MCF 10A (cell line): ENCODE measurements around the gene CDHR3. TPM values are rescaled to one million over a fixed set of nuclear protein-coding genes. Genes with fewer than 3 reads are reported as not detected.

ENCODE experiments used
- BruUV-seq: library from RNA; stranded (reverse); fragments of 400-500 nt; replicated peaks from 2 replicates; lab custom pipeline; 2021; lab: Mats Ljungman, UMichigan
- CTCF ChIA-PET: fragments of 300-600 bp; sonication (Branson Sonifier 250); formaldehyde crosslinking; extraction: SDS; loops from one replicate; lab custom pipeline; 2021; ENCODE audit warnings: antibody characterized with exemption, inconsistent platforms; lab: Yijun Ruan, JAX
- POLR2A ChIA-PET: fragments of 300-600, 350-650 bp; sonication (Branson Sonifier 250); formaldehyde crosslinking; extraction: SDS; loops from one replicate; lab custom pipeline; 2020; ENCODE audit warnings: antibody characterized with exemption, inconsistent platforms; lab: Yijun Ruan, JAX
- DNase-seq: peaks from one replicate; pipeline ENCODE4 v3.0.0-alpha.2; 2018; ENCODE audit not compliant: unreplicated experiment
- H3K27ac Mint-ChIP-seq: one replicate; pipeline ENCODE4 v1.8.0; 2022; ENCODE audit warnings: mild to moderate bottlenecking, low read depth, mixed read lengths; ENCODE audit not compliant: unreplicated experiment
- H3K27me3 Mint-ChIP-seq: one replicate; pipeline ENCODE4 v1.8.0; 2022; ENCODE audit warnings: mixed read lengths; ENCODE audit not compliant: insufficient read depth, unreplicated experiment
- H3K36me3 Mint-ChIP-seq: one replicate; pipeline ENCODE4 v1.8.0; 2022; ENCODE audit warnings: mild to moderate bottlenecking, moderate library complexity, mixed read lengths; ENCODE audit not compliant: insufficient read depth, unreplicated experiment
- H3K4me1 Mint-ChIP-seq: one replicate; pipeline ENCODE4 v1.8.0; 2022; ENCODE audit warnings: mixed read lengths; ENCODE audit not compliant: insufficient read depth, unreplicated experiment
- H3K4me3 Mint-ChIP-seq: one replicate; pipeline ENCODE4 v1.8.0; 2022; ENCODE audit warnings: mild to moderate bottlenecking, moderate library complexity, mixed read lengths; ENCODE audit not compliant: unreplicated experiment
- H3K9me3 Mint-ChIP-seq: one replicate; pipeline ENCODE4 v1.8.0; 2022; ENCODE audit warnings: mixed read lengths; ENCODE audit not compliant: unreplicated experiment
- CTCF ChIP-seq: fragments of 200-600 bp; IDR thresholded peaks from one replicate; pipeline ENCODE4 v1.8.0; 2022; ENCODE audit warnings: antibody characterized with exemption, mild to moderate bottlenecking; ENCODE audit not compliant: unreplicated experiment
- intact Hi-C: fragments of 100-400 bp; cut with micrococcal nuclease; formaldehyde crosslinking; loops from 2 replicates; pipeline ENCODE4 v1.14.1; 2022
- total RNA-seq: library from RNA; stranded (reverse); gene quantifications from 2 replicates; pipeline ENCODE4 v1.2.3, GENCODE V29; 2022

Gene CDHR3
- total RNA-seq, 1 experiment from 2014 or later = 0.19 TPM

- ChIA-PET CTCF (interaction anchor here (2.2 to 7.4 kb wide), 3 partner anchors 103 to 276 kb away, joined by 5 to 138 read pairs (median 8); no protein-coding TSS in a partner anchor), POLR2A (no interaction called here)
- no peaks in the 10 kb centered on the region for H3K36me3 Mint-ChIP-seq
- H3K27ac Mint-ChIP-seq = no peak overlapping the region
- no peak for DNase-seq
- no peak for TF ChIP-seq CTCF
- no peak overlapping the region for H3K4me3 Mint-ChIP-seq
- peaks cover 8% of the 10 kb centered on the region for H3K4me1 Mint-ChIP-seq
- intact Hi-C loops = no loop called here
- no peaks in the 10 kb centered on the region for H3K27me3 Mint-ChIP-seq
- BruUV-seq = no TSS peak
- no peaks in the 10 kb centered on the region for H3K9me3 Mint-ChIP-seq
These were observed 75.2 kb downstream of the CDHR3 start for GRCh38 chr7:106038289-106038688.

GRCh38 chr7:106038916-106039315, 75.9 kb downstream of the CDHR3 start:
- ChIA-PET CTCF (interaction anchor here (2.3 to 7.4 kb wide), 2 partner anchors 129 to 276 kb away, joined by 5 to 138 read pairs; no protein-coding TSS in a partner anchor), POLR2A (no interaction called here)
- intact Hi-C loops = no loop called here
- Mint-ChIP-seq H3K27ac (no peak overlapping the region), H3K9me3 (no peaks in the 10 kb centered on the region), H3K4me1 (peaks cover 8% of the 10 kb centered on the region), H3K36me3 (no peaks in the 10 kb centered on the region), H3K4me3 (no peak overlapping the region), H3K27me3 (no peaks in the 10 kb centered on the region)
- no peak for TF ChIP-seq CTCF
- no peak for DNase-seq
- BruUV-seq = no TSS peak

GRCh38 chr7:106039486-106040060, 76.5 kb downstream of the CDHR3 start:
- CTCF ChIA-PET = interaction anchor here (0.5 to 7.4 kb wide), 7 partner anchors 14 to 389 kb away, joined by 3 to 138 read pairs (median 5); no protein-coding TSS in a partner anchor
- no peaks in the 10 kb centered on the region for H3K9me3 Mint-ChIP-seq
- H3K27ac Mint-ChIP-seq = no peak overlapping the region
- peaks cover 6% of the 10 kb centered on the region for H3K27me3 Mint-ChIP-seq
- peaks cover 8% of the 10 kb centered on the region for H3K4me1 Mint-ChIP-seq
- no peaks in the 10 kb centered on the region for H3K36me3 Mint-ChIP-seq
- no peak for TF ChIP-seq CTCF
- no peak overlapping the region for H3K4me3 Mint-ChIP-seq
- no TSS peak for BruUV-seq
- intact Hi-C loops = loop anchor here (5.0 kb wide), 1 partner anchor 507 kb away; the partner anchor contains the start of gene RINT1
- DNase-seq = no peak
- POLR2A ChIA-PET = no interaction called here

- Mint-ChIP-seq H3K36me3 (no peaks in the 10 kb centered on the region), H3K27ac (no peak overlapping the region), H3K27me3 (peaks cover 22% of the 10 kb centered on the region), H3K9me3 (no peaks in the 10 kb centered on the region), H3K4me3 (no peak overlapping the region), H3K4me1 (peaks cover 13% of the 10 kb centered on the region)
- ChIA-PET POLR2A (interaction anchor here (0.6 to 0.7 kb wide), 2 partner anchors 13 to 105 kb away, joined by 3 to 4 read pairs; no protein-coding TSS in a partner anchor), CTCF (interaction anchor here (0.7 to 7.4 kb wide), 17 partner anchors 8 to 423 kb away, joined by 3 to 138 read pairs (median 5); no protein-coding TSS in a partner anchor)
- intact Hi-C loops = loop anchor here (5.0 kb wide), 1 partner anchor 509 kb away; the partner anchor contains the start of gene RINT1
- peak; percentile 59 for TF ChIP-seq CTCF
- peak; percentile 66 for DNase-seq
- BruUV-seq = no TSS peak
These were observed 78.2 kb downstream of the CDHR3 start for GRCh38 chr7:106041140-106041717.
